Left renal pelvis (tissue), 4 donors: ENCODE results near the gene ZNF618. TPM values are rescaled to one million over a fixed set of nuclear protein-coding genes. Genes with fewer than 3 reads are reported as not detected.
A peak's percentile ranks its signal among the peaks of the same experiment; 100 is the strongest.
"Not testable (repeated sequence)": the region's sequence is repeated elsewhere in the genome, so short reads cannot be mapped to it uniquely, and the experiment has no call there.

ENCODE experiments used
- DNase-seq, 4 donors: peaks; one replicate each; pipeline ENCODE4 v3.0.0-alpha.2; 2013; ENCODE audit warnings: low read depth in 4 of 4, low spot score in 3 of 4
- polyA plus RNA-seq, 4 donors: library from polyadenylated mRNA; unstranded; fragments of 120-200 nt; gene quantifications; one replicate each; pipeline ENCODE4 v1.2.1, GENCODE V29; 2013; ENCODE audit not compliant: insufficient read length in 4 of 4

The ZNF618 gene
- polyA plus RNA-seq, 4 donors: 29.8 to 42.8 (median 39.4) TPM

DNA sequence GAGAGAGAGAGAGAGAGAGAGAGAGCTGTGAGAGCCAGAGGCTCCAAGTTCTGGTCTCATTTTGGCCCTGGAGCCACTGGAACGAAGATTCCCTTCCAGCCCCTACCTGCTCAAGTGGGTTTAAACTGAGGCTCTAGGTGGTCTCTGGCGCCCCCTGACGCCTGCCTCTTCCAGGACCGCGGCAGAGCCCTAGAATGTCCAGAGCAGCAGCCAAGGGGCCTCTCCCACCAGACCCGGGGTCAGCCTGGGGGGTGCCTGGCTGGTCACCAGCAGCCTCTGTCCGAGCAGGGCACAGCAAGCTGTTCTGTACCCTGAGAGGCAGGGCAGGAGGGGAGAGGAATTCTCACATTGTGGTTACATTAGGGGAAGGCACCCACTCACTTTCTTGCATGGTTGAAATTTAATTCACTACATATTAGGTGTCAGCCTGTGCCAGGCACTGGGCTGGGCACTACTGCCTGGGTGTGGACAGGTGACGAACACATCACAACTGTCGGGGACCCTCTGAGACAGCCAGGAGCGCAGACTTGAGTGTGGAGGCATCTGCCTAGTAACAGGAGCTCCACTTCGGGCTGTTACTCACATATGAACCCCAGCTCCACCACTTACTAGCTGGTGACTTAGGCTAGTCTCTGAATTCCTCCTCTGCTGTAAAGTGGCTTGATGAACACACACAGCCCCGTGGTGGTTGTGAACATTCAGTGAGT lies 157.4 kb downstream of the ZNF618 start:
- DNase-seq: no peak

DNA sequence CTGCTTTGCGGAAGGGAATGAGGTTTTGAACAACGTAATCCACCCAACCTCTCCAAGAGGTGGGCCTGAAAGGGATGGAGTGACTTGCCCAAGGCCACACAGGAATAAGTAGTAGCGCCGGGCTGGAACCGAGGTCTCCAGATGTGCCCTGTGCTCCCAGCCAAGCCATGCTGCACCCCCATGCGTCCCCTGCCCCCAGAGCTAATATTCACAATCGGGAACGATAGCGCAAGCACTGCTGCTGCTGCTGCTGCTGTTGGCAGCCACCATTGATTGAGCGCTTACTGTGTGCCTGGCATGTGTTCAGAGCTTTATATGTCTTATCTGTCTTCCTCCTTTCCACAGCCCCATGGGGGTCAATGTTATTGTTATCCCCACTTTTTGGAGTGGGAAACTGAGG lies 158.1 kb downstream of the ZNF618 start:
- no peak for DNase-seq

DNA sequence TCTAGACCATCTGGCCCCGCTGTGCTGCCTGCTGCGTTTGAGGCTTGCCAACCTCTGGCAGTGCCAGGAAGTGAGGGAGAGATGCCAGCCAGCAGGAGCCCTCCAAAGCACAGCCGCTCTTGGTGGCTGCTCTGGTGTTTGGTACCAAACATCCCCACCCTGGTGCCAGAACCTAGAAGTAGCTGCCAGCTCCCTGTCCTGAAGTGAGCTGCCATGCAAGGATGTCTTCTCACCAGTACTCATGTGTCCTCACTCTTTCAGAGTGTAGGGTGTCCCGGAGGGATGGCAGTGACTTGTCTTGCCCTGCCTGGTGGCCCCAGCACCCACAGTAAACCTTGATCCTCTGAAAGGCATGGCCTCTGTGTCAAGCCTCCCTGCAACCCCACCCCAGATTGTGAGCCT lies 158.6 kb downstream of the ZNF618 start:
- no peak for DNase-seq

DNA sequence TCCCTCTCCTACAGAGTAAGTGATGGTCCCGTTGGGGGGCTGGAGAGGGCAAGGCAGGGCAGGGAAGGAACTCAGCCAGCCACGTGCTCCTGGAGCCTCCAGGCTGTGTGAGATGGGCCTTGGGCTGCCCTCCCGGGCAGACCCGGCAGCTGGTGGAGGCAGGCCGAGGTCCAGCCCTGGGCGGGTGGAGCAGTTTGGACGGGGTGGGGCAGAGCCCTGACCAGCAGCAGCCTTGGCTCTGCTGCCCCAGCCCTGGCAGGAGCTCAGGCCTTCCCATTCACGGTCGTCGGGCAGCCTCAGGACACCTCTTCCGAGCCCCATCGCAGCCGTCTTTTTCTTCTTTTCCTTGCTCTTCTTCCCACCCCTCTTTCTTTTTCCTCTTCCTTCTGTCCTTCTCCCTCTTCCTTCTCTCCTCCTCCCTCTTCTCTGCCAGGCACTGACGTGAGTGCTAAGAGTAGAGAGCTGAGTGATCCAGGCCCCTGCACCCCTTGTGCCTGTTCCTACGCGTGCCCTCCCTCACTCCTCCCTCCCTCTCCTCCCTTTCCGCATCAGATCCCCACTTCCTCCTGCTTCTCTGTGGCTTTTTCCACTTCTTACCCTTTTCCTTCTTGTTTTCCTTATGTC lies 159.2 kb downstream of the ZNF618 start:
- DNase-seq: no peak

DNA sequence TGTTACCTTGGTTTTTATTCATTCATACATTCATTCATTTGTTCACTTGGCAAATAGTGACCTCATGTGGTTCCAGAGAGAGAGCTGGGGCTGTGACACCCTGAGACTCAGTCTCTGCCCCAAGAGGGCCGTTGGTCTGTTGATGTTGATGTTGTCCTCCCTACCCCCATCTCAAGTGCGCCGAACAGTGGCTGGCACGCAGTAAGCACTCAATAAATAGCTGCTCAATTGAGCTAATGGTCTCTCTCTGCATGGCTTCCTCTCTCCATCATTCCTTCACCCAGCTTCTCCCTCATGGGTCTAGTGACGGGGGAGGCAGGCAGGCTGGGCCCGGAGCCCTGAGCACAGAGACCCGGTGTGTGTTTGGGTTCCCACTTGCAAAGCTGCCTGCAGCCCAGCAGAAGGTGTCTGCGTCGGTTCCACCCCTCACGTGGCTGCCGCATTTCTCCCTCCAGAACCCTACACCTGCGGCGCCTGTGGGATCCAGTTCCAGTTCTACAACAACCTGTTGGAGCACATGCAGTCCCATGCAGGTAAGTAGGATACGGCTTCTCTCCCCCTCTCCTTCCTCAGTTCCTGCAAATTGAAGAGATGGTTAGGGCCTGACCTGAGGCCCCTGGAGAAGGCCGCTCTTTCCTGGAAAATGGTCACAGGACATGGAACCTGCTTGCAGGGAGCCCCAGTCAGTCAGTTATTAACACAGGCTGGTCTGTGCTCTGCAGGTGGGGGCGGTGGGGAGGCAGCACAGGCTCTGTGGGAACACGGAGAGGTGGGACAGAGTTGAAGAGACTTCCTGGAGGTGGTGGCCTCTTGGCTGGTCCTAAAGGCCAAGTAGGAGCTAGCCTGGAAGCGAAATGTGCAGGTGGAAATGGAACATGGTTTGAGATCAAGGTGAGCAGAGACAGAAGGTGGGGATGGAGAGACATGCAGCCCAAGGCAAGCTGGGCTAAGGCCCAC lies 160.0 kb downstream of the ZNF618 start:
- no peak for DNase-seq

DNA sequence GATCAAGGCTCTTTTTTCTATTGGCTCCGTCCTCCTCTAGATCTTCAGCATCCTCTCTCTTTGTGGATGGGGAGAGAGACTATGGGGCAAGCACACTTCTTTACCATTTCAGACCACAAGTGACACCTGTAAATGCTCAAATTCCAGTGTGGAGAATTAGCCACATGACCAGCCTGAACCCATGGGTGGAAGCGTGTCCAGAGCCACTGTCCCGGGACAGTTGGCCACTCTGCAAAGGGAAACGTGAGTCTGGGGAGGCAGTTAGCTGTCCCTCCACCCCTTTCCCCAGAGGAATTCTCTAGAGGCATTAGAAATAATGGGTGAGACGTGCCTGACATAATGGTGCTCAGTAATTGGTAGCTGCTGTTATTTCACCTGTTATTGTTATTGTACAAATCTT lies 161.1 kb downstream of the ZNF618 start:
- DNase-seq: no peak

DNA sequence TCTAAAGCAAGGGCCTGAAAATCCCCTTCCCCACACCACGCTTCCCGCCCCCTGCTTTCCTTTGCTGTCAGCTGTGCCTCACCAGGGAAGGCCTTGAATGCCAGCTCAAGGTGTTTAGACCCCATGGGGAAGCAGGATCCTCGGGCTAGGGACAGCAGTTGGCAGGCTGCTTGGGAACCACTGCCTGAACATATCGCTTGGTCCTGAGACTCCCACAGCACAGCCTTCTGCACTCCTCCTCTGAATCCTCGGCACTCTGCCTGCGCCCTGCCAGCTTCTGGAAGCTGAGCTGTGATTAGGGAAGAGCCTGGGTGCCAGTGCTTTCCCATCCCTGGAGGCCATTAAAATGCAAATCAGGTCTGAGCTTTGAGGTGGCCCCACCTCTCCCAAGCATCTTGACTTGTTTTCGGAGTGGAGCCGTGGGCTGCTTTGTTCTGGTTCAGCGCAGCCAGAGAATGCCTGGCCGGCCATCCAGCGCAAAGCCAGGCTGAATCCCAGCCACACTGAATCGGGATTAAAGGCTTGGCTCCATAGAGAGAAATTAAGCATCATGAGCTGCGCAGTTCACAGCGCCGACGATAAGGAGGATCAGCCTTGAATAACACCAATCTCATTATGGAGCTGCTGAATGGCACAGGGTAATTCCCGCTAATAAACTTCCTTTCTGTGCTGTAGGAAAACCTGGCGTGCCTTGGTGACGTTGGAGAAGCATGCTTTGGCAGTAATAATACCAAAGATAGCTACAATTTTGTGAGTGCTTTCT lies 162.0 kb downstream of the ZNF618 start:
- peak; percentile 31 to 51 (median 41) for DNase-seq

DNA sequence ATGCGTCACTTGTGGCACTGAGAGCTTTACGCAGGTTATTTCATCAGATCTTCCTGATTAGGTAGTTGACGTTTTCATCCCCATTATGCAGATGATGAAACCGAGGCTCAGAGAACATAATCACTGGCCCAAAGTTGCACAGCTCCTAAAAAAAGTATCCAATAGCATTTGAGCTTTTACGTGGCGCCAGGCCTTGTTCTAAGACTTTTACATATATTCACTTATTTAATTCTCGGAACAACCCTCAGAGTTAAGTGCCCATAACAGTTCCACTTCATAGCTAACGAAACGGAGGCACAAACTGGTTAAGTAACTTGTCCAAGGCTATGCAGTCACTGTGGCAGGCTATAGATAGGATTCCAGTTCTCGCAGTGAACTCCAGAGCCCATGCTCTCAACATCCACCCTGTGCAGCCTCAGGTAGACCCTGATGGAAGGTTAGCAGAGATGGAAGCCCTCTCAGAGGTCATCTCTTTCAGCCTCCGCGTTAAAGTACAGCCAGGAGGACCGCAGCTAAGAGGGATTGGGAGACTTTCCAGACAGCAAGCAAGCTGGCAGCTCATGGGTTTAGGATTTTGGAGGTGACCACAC lies 162.7 kb downstream of the ZNF618 start:
- no peak for DNase-seq

DNA sequence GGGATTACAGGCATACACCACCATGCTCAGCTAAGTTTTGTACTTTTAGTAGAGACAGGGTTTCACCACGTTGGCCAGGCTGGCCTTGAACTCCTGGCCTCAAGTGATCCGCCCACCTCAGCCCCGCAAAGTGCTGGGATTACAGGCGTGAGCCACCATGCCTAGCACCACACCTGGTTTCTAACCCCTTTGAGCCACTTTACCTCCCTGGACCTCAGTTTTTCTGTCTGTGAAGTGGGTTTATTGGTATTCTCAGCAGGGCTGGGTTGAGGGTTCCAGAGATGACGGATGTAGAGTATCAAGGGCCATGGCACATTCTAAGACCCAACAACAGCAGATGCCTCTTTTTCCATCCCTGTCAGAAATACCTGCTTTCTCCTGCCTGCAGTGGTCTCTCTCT lies 163.4 kb downstream of the ZNF618 start:
- DNase-seq: no peak

DNA sequence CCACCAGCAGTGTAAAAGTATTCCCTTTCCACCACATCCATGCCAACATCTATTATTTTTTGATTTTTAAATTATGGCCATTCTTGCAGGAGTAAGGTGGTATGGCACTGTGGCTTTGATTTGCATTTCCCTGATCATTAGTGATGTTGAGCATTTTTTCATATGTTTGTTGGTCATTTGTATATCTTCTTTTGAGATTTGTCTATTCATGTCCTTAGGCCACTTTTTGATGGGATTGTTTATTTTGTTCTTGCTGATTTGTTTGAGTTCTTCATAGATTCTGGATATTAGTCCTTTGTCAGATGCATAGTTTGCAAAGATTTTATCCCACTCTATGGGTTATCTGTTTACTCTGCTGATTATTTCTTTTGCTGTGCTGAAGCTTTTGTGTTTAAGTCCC lies 167.6 kb downstream of the ZNF618 start:
- not testable (repeated sequence) for DNase-seq

DNA sequence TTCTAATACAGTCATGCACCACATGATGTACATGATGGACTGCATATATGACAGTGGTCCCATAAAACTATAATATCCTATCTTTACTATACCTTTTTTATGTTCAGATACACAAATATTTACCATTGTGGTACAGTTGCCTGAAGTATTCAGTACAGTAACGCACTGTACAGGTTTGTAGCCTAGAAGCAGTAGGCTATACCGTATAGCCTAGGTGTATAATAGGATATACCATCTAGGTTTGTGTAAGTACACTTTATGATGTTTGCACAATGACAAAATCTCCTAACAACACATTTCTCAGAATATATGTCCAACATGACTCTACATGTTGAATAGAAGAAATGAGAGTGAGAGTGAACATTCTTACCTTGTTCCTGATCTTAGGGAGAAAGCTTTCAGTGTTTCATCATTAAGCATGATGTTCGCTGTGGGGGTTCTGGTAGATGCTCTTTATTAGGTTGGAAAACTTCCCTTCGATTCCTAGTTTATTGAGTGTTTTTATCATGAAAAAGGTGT lies 170.2 kb downstream of the ZNF618 start:
- DNase-seq: no peak

DNA sequence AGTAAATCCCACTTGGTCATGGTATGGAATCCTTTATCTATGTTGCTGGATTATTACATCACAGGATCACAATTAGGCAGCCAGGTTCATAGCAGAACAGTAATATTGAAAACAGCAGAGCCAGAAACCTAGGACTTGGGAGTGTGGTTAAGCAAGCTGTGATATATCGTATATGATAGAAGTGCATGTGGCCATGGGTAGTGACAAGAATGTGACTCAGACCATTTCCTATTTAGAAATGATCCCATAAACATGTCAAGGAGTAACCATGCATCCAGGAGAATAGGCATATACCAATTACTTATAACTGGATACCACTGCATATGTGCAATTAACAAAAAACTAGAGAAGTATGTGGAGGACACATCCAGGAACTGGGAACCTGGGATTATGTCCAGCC lies 170.8 kb downstream of the ZNF618 start:
- DNase-seq: no peak

DNA sequence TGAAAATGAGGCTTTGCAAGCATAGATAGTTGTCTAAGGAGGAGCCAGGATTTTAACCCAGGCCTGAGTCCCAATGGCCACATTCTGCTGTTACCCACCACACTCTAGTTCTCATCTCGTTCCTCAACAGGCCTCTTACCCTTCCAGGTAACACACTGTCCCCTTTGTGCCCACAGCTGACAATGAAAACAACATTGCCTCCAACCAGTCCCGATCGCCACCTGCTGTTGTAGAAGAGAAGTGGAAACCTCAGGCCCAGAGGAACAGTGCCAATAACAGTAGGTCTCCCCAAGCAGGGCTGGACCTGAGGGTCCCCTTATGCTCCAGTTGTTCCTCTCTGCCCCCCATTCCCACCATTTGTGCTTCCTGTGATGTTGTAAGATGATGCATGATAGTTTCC lies 171.6 kb downstream of the ZNF618 start:
- DNase-seq: no peak

DNA sequence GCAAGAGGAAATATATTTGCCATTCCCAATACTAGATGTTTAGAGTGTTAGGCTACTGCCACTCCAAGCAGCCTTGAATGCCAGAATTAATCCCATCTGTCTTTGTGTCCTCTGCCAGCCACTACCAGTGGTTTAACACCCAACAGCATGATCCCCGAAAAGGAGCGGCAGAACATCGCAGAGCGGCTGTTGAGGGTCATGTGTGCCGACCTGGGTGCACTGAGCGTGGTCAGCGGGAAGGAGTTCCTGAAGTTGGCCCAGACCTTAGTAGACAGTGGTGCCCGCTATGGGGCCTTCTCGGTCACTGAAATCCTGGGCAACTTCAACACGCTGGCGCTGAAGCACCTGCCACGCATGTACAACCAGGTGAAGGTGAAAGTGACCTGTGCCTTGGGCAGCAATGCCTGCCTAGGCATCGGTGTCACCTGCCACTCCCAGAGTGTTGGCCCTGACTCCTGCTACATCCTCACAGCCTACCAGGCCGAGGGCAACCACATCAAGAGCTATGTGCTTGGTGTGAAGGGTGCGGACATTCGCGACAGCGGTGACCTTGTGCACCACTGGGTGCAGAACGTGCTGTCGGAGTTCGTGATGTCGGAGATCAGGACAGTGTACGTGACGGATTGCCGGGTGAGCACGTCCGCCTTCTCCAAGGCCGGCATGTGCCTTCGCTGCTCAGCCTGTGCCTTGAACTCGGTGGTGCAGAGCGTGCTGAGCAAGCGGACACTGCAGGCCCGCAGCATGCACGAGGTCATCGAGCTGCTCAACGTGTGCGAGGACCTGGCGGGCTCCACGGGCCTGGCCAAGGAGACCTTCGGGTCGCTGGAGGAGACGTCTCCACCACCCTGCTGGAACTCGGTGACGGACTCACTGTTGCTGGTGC lies 172.7 kb downstream of the ZNF618 start:
- DNase-seq: no peak

DNA sequence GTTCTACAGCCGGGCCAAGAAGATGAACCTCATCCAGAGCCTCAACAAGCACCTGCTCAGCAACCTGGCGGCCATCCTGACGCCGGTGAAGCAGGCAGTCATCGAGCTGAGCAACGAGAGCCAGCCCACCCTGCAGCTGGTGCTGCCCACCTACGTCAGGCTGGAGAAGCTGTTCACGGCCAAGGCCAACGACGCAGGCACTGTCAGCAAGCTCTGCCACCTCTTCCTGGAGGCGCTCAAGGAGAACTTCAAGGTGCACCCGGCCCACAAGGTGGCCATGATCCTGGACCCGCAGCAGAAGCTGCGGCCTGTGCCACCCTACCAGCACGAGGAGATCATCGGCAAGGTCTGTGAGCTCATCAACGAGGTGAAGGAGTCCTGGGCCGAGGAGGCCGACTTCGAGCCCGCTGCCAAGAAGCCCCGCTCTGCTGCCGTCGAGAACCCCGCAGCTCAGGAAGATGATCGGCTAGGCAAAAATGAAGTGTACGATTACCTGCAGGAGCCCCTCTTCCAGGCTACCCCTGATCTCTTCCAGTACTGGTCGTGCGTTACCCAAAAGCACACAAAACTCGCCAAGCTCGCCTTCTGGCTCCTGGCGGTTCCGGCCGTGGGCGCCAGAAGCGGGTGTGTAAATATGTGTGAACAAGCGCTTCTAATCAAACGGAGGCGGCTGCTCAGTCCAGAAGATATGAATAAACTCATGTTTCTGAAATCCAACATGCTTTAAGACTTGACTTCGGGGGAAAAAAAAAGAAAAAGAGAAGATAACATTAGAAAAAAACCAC lies 173.5 kb downstream of the ZNF618 start:
- no peak for DNase-seq

DNA sequence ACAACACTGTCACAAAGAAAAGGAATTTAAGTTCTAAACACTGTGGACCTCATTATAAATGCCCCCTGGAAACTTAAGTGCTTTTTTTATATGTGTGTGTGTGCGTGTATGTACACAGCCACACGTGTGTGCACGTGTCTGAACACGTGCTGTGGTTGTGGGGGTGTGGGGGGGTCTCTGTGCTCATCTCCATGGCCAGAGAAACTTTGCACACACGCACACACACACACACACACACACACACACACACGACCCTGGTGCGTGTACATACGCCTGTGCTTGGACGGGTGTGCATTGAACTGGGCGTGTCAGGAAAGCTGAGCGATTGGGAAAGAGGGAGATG lies 174.1 kb downstream of the ZNF618 start:
- DNase-seq: no peak

DNA sequence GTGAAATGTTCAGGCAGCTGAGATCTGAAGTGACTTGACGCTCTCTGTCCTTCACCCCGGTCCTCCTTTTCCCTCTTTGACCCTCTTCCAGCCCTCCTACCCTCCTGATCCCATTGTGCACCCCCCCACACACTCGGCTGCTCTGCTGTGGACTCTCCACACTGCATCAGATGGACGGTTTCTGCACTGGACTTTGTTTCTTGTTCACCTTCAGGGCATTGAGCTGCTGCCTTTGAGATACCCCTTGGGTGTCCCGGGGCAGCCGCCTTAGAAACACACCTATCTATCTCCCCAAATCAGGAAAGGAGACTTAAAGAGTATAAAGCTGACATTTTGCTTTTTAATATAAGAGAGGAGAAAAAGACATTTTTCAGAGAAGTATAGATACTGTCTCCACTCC lies 174.5 kb downstream of the ZNF618 start:
- DNase-seq: no peak

DNA sequence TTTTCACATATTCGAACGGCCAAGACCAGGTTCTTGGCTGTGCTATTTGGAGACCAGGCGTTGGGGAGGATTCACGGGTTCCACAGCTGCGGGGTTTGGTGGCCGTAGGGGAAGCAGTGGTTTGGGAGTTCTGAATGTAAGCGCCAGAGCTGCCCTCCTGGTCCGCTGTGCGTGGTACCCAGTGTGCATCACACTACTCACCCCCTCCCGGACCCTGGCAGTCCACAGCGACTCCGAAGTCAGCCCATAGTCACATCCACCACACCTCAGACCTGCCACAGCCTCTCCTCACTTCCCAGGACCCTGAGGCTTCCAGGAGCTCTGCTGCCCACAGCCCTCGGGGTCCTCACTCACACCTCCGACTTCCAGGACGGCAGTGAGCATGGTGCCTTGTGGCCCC lies 175.2 kb downstream of the ZNF618 start:
- no peak for DNase-seq

DNA sequence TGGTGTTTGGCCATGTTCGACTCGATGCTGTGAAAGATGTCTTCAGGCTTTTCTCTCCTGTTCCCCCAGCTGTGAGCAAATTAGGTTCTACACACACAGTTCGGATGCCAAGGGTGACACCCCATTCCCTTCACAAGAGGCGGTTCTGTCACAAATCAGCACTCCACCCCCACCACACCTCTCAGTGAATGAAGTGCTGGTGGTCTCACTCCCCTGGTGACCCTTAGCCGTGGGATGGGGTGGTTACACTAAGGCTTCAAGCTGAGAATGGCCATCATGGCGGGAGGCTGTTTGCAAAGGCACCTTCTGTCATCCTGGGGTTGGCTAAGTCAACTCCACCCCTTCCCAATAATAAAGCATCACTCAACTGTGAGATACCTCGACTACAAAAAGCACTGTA lies 175.6 kb downstream of the ZNF618 start:
- DNase-seq: no peak
